ENCODE measurements around the gene GABRR3.
"Not testable (repeated sequence)": the region's sequence is repeated elsewhere in the genome, so short reads cannot be mapped to it uniquely, and the experiment has no call there.

The GABRR3 gene

DNA sequence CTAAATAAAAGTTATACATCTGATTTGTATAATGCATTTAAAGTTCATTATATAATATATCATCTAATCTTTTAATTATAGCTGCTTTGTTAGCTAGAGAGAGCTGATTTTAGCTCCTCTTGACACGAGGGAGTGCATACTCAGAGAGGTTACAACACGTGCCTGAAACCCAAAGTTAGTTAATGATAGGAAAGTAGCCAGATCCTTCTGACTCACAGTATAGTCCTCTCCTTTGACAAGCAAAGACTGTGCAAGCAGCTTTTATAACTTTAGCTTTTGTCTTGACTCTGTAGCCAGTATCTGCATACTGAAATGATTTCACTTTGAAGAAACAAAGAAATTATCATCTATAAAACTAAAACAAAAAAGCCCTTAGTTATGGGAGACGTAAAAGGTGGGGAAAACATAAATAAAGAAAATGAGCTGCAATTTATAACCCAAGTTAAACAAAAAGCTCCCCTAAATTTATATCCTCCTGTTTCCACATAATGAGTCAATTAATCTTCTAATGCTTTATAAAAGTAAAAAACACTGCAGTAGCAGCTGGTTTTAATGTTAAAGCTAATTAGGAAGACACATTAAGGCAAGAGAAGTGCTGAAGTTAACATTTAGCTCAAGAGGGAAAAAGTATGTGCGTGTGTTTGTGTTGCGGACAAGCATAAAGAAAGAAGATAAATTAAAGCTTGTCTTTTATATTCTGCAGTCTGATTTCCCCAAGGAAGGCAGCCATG lies 13.1 kb downstream of the GABRR3 start:
- no peak for DNase-seq

DNA sequence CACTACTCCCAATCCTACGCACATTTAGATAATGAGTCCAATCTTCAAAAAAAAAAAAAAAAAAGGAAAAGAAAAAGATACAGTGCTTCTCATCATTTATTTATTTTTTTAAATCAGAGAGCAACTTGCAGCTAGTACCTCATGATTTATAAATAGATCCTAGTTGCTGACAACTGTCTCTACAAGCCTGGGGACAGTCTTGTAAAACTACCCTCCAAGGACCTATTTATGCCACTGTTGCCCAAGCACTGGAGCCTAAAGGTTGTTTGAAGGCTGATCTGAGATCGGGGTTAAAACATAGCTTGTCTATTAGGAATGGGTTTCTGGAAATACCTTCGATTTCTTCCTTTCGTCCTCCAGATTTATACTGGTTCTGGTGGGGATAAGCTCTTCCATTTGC lies 14.7 kb downstream of the GABRR3 start:
- no peak for DNase-seq

DNA sequence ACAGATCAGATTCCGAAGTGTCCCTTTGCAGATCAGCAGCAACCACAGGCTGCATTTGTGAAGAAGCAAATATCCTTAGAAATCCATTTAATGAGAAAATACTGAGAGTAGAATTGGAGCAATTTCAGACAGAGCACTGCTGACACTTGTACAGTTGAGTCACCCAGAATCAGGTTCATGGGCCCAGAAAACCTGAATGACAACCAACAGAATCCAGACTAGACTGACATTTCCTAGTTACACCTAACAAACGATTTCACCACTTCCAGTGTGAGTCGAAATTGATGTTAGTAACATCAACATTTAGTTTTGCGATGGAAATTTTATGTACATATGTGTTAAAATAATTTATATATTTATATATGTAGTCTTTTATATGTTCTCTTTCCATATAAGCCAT lies 16.8 kb downstream of the GABRR3 start:
- no peak for DNase-seq

DNA sequence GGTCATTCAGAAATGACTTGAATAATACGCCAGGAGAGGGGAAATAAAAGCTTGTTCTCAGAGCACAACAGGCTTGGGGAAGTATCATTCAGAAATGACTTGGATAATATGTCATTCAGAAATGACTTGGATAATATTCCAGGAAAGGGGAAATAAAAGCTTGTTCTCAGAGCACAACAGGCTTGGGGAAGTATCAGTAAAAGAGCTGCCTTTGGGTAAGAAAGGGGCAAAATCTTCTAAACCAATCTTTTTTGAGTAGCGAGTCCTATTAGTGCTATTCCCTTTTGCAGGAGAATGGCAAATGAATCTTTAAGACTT lies 20.9 kb downstream of the GABRR3 start:
- DNase-seq = no peak

DNA sequence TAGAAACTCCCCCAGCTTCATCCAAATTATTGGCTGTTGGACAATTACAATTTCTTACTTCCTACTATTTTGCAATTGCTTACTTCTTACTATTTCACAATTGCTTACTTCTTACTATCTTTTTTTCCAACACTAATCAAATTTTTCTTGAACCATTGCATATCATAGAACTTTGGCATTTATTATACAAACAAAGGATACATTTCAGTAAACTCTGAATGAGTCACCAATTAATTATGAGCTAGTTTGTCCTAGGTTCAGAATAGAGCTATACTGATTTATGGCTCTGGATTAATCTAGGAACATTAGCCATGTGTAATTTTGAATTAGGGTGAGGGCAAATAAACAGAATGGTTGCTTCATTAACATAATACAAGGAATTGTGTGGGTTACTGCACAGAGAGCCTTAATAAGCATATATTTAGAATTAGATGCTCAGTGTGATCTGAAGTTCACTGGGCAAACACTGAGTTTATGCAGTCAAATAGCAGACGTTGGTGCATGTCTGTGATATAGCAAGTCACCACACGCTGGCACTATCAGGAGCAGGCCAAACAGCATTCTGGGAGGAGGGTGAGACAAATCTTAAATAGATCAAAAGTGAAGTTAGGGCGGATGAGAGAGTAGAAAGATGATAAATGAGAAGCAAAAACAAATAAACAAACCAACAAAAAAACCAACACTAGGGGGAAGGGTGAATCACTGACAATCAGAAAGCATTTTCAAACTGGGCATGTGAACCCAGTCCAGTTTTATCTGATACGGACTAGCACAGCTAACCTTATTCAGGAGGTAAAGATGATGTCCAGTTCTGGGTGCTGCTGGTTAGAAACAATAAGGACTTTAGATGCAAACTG lies 21.5 kb downstream of the GABRR3 start:
- DNase-seq = no peak

DNA sequence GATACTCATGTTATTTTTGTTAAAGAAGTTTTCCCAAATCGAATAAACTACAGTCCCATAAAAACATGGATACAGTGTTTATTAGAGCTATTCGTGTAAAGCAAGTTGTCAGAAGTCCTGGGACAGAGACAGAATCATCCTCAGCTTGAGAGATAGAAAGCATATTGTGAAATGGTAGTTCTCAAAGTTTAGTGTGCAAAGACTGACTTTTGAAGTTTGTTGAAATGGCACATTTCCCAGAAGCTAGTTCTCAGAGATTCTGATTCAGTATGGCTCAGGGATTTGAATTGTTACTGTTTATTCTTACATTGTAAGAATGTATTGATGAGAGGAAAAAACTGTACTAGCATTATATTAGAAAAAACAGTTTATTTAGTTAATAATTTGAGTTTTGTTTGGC lies 22.1 kb downstream of the GABRR3 start:
- no peak for DNase-seq

DNA sequence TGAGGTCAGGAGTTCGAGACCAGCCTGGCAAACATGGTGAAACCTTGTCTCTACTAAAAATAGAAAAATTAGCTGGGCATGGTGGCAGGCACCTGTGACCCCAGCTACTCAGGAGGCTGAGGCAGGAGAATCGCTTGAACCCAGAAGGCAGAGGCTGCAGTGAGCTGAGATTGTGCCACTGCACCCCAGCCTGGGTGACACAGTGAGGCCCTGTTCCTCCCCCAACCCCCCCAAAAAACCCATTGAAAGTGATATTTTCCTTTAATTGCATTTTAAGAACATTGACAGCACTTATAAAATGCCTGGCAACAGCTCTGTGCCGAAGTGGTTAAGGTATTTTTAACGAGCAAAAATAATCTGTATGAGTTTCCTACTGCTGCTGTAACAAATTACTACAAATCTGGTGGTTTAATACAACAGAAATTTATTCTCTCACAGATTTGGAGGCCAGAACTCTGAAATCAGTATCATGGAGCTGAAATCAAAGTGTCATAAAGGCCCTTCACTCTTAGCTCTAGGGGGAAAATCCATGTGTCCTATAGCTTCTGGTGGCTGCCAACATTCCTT lies 24.1 kb downstream of the GABRR3 start:
- not testable (repeated sequence) for DNase-seq

DNA sequence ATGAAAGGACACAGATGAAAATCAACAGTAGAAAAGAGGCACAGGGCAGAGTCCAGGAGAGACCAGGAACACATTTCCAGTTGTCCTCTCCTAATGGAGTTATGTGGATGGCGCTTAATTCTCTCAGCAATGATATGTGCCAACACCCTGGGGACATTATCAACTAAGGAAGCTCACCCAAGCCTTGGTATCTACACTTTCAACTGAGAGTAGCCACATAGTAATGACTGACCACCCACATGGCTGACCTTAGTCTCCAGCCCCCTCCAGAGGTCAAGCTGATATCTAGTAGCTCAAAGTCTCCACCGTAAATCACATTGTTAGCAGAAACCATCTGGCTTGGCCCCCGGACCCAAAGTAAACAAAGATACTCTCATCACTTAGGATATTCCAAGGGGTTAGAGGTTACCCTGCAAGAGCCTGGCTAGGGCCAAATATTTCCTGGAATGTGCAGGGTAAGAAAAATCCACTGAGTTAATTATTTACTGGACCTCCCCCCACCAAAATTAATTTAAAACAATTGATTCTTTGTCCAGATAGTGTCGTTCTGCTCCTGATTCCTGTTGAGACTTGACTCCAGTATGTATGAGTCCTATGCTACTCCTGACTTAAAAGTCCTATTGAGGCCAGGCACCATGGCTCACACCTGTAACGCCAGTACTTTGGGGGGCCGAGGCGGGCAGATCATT lies 24.8 kb downstream of the GABRR3 start:
- DNase-seq = no peak

DNA sequence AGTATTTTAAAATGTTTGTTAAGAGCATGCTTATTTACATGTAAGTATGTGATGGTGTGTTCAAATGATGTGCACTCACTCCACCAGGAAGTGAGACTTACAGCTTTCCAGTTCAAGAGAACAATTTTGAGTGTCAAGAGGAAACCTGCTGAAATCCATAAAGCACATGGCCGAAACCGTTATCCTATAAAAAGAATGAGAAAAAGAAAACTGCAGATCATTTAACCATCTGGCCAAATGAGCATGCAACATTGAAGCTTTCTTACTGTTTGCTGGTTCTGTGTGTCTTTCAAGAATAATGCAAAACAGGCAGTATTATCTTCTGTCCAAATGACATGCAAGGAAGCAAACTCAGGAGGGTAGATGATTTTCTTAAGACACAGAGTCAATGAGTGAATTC lies 26.3 kb downstream of the GABRR3 start:
- DNase-seq = no peak

DNA sequence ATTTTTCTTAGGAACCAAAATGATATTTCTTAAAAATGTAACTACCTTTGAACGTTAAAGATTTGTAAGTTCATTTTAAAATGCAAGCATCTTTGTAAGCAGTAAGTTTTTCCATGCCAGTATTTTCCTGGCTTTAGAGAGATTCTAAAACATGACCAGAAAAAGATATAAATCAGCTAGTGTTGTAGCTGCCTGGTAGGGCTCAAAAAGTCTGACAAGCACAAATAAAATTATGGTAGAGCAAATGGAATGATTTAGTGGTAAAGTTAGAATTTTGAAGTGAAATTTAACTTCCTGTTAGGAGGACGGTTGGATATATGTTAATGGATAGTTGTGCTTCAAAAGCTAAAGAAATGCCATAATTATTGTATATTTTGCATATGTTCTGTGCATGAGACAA lies 29.7 kb downstream of the GABRR3 start:
- no peak for DNase-seq

DNA sequence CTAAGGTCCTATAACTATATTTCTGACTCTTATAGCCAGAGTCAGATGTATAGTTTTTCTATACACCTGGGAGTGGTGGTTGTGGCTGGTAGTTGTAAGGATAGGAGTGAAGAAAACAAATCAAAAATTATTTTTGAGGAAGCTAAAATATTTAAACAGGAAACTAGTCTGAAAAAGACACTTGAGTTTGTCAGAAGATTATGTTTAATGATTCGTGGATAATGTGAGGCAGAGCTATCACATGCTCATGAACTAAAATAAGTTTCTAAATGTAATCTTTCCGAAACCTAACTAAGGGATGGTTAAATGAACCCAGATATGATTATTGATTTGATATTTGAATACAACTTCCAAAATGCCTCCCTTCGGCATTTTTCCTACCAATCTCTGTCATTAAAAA lies 30.4 kb downstream of the GABRR3 start:
- DNase-seq = no peak

DNA sequence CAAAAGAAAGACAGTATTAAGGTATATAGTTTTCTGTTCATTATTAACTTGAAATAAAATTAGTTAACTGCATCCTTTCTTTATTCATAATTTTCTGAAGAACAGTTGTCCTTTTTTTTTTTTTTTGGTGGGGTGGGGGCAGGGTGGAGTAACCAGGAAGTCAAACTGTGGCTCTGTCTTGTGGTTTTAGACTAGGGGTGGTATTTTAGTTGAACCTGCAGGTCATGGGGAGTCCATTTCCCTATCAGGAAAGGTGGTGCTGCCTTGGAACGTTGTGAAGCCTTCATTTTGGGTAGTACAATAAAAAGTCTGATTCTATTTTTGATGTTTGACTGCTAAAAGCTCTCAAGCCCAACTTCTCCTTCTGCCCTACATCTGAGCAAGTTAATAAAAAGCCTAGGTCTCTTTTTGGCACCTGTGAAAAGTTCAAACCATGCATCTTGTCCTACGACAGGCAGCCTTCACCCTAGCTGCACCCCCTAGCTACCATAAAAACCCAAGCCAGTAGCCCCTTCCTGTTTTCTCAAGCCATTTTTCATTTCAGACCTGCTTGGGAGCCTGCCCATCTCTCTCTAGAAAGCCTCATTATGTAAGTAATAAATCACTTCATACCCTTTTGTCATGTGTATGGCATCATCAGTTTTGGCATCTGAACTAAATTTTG lies 31.7 kb downstream of the GABRR3 start:
- no peak for DNase-seq

DNA sequence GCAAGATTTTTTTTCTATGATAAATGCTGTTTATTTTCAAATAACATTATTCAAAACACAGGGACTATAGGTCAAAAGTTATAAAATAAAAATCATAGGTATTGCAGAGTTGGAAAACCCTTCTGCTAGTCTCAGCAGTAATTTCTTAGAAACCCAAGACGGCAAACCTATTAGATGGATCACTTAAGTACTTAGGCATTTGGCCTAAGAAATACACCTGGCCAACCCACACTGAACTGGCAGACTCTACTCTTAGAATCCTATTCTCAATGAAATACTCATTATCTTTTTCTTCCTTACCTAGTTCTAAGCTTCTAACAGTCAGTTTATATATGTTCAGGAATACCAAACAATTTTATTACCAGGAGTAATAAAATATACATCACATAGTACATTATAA lies 32.4 kb downstream of the GABRR3 start:
- DNase-seq = no peak

DNA sequence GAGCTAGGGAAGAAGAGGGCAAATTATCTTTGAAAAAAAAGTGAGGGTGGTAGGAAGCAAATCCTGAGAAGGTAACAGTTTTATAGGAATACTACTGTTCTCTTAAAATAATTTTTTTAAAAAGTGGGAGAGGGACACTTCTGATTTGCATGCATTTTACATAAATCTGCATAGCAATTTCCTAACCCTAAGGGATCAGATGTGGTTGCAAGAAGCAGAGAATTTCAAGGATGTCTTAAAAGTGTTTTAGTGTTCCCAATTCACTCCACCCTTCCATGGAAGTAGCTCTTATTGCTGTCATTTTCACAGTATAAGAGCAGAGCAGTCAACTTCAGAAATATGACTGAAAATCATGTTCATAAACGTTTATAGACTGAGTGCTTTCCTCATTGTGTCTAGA lies 35.1 kb downstream of the GABRR3 start:
- DNase-seq = no peak

DNA sequence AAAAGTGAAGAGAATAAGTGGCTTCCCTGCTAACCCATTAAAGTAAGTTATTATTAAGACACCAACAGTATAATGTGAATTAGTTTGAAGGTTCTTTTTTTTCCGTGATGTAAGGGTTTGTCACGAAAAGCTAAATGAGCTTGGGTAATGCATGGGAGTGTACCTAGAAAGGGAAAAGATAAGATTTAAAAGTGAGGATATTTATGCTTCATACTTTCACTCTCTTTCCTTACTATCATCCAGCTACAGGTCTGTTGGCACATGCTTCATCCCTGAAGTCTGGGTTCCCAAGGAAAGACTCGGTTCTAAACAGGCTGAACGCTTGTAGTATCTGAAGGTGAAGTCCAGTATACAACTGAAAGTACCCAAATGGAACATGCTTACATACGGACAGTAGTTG lies 36.0 kb downstream of the GABRR3 start:
- DNase-seq = no peak

DNA sequence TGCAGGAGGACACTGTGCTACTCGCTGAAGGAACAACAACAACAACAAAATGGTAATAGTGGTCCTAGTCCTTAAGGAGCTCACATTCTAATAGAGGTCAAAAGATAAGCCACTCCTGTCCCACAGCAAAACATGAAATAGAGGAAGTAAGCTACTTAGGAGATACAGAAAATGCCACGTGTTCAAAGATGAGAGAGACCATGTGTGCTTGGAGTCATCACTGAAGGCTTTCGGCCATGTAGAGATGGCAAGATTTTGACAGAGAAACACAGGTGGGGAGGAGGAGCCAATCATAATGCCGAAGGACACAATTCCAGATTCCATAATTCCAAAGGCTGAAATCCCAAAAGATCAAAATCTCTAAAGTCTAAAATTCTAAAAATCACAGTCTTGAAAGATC lies 38.1 kb downstream of the GABRR3 start:
- DNase-seq = no peak

DNA sequence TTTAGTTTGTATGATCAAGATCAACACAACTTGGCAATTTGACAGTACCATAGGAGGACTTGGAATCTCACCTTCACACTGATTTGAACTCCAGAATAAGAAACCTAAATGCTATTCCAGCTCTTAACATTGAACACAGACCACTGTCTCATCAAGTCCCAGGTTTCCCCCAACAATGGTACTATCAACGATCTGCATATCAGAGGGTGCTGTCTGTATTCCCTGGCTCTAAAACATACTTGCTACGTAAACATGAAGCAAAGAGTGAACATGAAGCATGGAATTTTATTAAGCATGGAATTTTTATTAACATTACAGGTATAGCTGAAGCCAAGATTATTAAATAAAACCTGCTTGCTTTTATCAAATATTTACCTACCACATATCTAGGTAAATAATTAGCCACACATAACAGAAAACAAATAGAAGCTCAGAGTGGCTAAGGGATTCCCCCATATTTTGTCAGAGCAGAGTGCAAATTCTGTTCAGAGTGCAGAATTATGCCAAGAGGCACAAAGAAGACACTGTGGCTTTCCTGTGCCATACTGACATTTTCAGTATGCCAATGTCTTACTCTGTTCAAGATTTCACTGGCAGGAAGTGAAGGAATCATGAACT lies 40.7 kb downstream of the GABRR3 start:
- DNase-seq = no peak

DNA sequence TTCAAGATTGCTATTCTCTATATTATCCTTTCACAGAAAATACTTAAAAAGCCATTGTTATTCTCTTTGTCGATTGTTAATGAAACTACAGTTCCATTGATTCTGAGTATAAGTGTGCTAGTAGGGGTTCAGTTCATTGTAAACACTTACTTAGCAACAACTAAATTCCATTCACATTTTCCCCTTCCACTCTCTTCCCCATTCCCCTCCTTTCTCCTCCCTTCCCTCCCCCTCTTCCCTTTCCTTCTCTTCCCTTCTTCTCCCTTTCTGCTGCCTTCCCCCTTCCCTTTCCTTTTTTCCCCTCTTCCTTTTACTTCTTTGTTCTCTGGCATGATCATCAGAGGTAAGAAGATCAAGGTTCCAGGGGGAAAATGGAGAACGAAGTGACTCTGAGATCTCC lies 41.6 kb downstream of the GABRR3 start:
- no peak for DNase-seq

DNA sequence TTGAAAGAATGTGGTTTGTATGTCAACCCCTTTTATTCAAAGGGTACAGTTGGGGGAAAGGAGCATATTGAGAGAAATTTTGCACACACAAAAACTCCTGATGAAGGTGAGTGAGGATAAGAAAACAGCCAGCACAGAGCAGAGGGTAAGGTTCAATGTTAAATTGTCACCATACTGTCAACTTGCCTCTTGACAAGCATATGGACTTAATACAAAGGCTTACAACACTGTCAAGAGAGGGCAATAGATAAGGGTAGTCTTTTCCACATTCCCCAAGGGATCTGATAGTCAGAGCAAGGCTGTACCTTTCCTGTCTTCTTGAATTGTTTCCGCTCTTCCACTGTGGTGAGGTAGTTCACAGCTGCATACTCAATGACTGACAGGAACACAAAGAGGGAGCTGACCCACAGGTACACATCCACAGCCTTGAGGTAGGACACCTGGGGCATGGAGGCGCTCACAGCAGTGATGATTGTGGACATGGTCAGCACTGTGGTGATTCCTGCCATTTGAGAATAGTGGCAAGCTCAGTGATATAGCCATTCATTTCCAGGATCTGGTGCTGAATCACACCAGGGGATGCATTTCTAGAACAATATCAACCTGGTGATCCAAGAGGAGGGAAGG lies 42.5 kb downstream of the GABRR3 start:
- DNase-seq = no peak

DNA sequence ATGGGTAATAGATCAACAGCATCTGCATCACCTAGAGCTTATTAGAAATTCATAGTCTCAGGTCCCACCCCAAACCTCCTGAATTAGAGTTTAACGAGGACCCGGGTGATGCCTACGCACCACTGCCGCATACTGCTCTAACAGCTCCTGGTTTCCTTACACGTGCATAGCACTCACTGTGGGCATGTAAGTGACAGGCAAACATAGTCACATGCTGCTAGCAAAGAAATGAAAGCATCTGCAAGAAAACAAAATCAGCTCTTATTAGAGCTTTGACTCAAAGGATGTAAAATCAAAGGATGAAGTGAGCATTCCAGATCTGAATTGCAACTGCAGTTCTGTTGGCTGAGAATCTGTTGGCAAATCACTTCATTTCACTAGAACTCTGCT lies 43.8 kb downstream of the GABRR3 start:
- no peak for DNase-seq

DNA sequence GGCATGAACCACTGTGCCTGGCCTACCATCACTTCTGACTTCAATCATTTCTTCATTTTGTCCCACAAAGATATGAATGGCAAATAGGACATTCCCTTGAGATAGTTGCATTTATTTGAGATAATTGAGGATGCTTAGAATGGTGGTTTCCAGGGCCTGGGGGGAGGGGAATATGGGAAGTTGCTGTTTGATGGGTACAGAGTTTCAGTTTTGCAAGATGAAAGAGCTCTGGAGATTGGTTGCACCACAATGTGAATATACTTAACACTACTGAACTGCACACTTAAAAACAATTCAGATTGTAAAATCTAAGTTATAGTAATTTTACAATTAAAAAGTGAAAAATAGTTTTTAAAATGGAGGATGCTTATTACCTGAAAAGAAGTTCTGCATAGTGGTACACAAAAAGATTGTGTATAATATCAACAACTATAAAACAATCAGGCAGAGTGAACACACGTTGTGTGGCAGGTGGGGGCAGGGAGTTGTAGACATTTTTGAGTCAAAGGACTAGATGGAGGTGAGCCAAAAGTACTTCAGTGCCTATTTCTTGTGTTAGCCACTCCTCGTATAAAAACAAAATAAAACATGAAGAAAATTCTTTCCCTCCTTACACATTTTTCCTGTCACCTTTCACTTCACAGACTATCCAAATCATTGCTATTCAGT lies 44.4 kb downstream of the GABRR3 start:
- DNase-seq = no peak
